ENCODE measurements around the gene AGAP2. TPM values are rescaled to one million over a fixed set of nuclear protein-coding genes. Genes with fewer than 3 reads are reported as not detected.

AGAP2 gene
- total and polyA plus RNA-seq, 9 of the 15 experiments (the other 6 are each of a cell fraction or from before 2014, with no cell fraction given), result 0.04 to 0.77 (median 0.28) TPM; not detected in 1

GRCh38 chr12:57735952-57736740 is 2.4 kb downstream of the AGAP2 start (continued):
- no peak for TF ChIP-seq ZBTB2 (IDR thresholded peaks at IDR 0.05)
- TF ChIP-seq, protein P1, sequence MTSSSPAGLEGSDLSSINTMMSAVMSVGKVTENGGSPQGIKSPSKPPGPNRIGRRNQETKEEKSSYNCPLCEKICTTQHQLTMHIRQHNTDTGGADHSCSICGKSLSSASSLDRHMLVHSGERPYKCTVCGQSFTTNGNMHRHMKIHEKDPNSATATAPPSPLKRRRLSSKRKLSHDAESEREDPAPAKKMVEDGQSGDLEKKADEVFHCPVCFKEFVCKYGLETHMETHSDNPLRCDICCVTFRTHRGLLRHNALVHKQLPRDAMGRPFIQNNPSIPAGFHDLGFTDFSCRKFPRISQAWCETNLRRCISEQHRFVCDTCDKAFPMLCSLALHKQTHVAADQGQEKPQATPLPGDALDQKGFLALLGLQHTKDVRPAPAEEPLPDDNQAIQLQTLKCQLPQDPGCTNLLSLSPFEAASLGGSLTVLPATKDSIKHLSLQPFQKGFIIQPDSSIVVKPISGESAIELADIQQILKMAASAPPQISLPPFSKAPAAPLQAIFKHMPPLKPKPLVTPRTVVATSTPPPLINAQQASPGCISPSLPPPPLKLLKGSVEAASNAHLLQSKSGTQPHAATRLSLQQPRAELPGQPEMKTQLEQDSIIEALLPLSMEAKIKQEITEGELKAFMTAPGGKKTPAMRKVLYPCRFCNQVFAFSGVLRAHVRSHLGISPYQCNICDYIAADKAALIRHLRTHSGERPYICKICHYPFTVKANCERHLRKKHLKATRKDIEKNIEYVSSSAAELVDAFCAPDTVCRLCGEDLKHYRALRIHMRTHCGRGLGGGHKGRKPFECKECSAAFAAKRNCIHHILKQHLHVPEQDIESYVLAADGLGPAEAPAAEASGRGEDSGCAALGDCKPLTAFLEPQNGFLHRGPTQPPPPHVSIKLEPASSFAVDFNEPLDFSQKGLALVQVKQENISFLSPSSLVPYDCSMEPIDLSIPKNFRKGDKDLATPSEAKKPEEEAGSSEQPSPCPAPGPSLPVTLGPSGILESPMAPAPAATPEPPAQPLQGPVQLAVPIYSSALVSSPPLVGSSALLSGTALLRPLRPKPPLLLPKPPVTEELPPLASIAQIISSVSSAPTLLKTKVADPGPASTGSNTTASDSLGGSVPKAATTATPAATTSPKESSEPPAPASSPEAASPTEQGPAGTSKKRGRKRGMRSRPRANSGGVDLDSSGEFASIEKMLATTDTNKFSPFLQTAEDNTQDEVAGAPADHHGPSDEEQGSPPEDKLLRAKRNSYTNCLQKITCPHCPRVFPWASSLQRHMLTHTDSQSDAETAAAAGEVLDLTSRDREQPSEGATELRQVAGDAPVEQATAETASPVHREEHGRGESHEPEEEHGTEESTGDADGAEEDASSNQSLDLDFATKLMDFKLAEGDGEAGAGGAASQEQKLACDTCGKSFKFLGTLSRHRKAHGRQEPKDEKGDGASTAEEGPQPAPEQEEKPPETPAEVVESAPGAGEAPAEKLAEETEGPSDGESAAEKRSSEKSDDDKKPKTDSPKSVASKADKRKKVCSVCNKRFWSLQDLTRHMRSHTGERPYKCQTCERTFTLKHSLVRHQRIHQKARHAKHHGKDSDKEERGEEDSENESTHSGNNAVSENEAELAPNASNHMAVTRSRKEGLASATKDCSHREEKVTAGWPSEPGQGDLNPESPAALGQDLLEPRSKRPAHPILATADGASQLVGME (CRISPR knock-in tag; IDR thresholded peaks at IDR 0.05), result peak; percentile 74; the same call in 1 of the 2 replicates
- TF ChIP-seq TBP (optimal IDR thresholded peaks at IDR 0.05; ENCODE audit: low read depth, low read length), result no peak
- TF ChIP-seq HDAC1 (IDR thresholded peaks at IDR 0.05), result peak in 1 of 2 experiments; percentile 33; a peak in 2 of 4 replicates
- TF ChIP-seq, protein P2, sequence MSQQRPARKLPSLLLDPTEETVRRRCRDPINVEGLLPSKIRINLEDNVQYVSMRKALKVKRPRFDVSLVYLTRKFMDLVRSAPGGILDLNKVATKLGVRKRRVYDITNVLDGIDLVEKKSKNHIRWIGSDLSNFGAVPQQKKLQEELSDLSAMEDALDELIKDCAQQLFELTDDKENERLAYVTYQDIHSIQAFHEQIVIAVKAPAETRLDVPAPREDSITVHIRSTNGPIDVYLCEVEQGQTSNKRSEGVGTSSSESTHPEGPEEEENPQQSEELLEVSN (IDR thresholded peaks at IDR 0.05; ENCODE audit: borderline replicate concordance in 1 of 2, extremely low read depth in 1 of 2, insufficient read depth in 1 of 2, insufficient read length in 1 of 2, low read depth in 1 of 2, low read length in 1 of 2, poor library complexity in 1 of 2, severe bottlenecking in 1 of 2), result peak in 1 of 2 experiments; percentile 67
- TF ChIP-seq TCF7 (IDR thresholded peaks at IDR 0.05; ENCODE audit: borderline replicate concordance), result no peak
- TF ChIP-seq, protein P3, sequence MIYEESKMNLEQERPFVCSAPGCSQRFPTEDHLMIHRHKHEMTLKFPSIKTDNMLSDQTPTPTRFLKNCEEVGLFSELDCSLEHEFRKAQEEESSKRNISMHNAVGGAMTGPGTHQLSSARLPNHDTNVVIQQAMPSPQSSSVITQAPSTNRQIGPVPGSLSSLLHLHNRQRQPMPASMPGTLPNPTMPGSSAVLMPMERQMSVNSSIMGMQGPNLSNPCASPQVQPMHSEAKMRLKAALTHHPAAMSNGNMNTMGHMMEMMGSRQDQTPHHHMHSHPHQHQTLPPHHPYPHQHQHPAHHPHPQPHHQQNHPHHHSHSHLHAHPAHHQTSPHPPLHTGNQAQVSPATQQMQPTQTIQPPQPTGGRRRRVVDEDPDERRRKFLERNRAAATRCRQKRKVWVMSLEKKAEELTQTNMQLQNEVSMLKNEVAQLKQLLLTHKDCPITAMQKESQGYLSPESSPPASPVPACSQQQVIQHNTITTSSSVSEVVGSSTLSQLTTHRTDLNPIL (CRISPR knock-in tag; IDR thresholded peaks at IDR 0.05), result no peak
- peak; percentile 30; the same call in 1 of the 2 replicates for TF ChIP-seq JUND (IDR thresholded peaks at IDR 0.05; ENCODE audit: borderline replicate concordance, low read depth, low read length)
- TF ChIP-seq JUND (tag; IDR thresholded peaks at IDR 0.05; ENCODE audit: borderline replicate concordance, low read depth, low read length), result no peak
- peak; percentile 66 to 78 for TF ChIP-seq RAD21 (CRISPR knock-in tag; conservative IDR thresholded peaks at IDR 0.05 in 1 of 2, IDR thresholded peaks at IDR 0.05 in 1 of 2)
- no peak for TF ChIP-seq ERF (CRISPR knock-in tag; IDR thresholded peaks at IDR 0.05)
- TF ChIP-seq DEAF1 (CRISPR knock-in tag; IDR thresholded peaks at IDR 0.05), result peak; percentile 42; the same call in 1 of the 2 replicates
- TF ChIP-seq RNF2 (IDR thresholded peaks at IDR 0.05), result no peak
